Superior temporal gyrus (tissue), 1 donor: ENCODE results near the gene COL5A1.
A peak's percentile ranks its signal among the peaks of the same experiment; 100 is the strongest.
"Not testable (repeated sequence)": the region's sequence is repeated elsewhere in the genome, so short reads cannot be mapped to it uniquely, and the experiment has no call there.

Source experiments
- DNase-seq: peaks from one replicate; pipeline ENCODE4 v3.0.0-alpha.2; 2016; ENCODE audit errors: extremely low spot score

COL5A1 gene

DNA sequence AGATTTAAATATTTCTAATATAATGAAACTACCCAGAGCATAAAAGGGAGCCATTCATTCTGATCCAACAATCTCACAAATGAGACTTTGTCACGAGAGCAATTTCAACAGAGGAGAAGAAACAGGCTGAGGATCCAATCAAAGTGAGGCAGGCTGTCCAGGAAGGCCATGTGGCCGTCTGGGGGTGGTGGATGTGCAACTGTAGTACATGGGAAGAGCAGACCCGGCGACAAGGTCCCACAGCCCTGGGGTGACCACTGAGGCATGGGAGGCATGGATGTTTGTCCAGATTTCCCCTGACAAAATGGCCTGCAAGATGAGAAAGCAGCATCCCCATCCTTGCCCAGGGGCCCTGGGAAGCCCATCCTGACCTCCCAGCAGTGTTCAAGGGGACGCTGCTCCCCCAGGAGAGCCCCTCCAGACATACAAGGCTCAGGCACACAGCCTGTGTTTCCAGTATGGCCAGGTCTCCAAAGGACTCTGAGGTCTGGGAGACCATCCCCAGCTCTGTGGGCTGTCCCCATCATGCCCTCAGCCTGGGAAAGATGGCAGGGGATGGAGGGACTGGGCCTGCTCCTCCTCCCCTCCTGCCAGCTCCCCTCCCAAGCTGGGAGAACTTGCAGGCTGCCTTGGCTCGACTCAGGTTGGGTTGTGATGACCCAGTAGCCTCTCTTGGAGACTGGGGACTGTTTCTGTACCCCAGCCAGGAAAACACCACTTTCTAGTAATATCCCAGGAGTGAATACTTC lies 211.5 kb downstream of the COL5A1 start:
- DNase-seq, result no peak

DNA sequence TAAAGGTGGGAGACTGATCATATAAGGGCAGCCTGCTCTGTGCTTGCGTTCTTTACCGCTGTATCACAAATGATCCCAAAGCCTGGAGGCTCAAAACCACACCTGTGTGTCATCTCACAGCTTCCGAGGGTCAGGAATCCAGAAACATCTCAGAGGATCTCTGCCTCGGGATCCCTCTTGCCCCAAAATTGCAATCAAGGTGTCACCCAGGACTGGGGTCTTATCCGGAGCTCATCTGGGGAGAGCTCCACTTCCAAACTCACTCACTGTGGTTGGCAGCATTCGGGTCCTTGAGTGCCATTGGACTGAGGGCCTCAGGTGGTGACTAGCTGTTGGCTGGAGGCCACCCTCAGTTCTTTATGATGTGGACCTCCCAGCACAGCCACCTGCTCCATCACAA lies 212.3 kb downstream of the COL5A1 start:
- DNase-seq, result no peak

DNA sequence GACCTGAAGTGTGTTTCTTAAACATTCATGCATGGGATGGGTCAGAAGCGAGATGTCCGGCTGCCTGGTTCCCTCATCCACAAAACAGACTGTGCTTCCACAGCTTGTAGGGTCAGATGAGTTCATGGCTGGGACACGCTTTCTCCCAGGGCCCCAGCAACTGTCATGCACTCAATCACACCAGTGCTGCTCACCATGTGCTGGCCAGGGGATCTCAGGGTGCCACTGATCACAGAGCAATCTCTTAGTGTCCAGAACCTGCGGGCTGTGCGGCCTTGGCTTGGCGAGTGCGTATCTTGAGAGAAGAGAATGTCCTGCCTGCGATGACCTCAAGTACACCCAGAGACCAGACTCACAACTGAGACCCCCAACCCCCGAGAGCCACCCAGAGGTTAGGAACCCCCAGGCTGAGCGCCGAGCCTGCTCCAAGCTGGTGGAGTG lies 213.0 kb downstream of the COL5A1 start:
- no peak for DNase-seq

DNA sequence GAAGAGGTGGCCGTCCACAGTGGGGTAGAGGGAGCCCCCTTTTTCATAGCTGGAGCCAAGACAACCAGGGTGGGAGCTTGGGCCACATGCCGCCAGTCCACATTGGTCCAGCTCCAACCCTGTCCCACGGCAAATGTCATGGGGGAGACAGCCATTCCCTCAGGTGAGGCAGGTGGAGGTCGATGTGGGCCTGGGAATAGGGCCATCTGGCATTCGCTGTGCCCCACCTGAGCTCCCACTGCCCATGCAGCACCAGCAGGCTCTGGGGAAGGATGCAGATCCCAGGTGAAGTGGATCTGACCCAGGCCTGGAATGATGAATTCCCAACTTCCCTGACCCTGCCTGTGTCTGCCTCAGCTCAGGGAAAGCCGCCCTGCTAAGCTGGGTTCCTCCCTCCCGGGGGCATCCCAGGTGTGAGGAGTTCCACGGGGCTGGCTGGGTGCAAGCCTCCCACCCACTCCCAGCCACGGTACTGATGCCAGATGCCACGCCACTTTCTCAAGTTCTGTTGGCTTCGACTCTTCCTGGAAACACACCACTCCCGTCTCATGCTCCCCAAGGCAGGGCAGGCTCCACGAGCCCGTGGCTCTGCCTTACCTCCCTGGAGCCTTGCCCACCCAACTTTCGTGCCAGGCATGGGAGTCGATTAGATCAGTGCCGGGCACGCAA lies 213.8 kb downstream of the COL5A1 start:
- no peak for DNase-seq

DNA sequence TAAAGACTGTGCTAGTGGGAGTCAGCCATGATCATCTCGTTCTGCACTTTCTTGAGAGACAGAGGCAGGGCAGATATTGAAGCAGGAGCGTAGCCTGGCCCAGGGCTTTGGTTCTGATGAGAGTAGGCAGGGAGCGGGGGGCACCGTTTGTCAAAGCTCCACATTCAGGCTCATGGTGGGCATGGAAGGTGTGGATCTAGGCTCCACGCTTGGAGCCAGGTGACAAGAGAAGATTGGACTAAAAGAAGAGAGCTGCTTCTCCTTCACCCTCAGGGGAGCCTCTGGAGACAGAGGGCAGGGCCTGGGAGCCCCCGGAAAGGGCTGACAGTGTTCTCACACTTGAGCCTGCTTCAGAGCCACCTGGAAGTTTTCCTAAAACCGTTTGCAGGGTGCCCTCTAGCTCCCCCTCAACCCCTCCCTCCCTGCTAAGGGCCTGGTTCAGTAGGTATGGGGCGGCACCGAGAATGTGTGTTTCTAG lies 214.3 kb downstream of the COL5A1 start:
- no peak for DNase-seq

DNA sequence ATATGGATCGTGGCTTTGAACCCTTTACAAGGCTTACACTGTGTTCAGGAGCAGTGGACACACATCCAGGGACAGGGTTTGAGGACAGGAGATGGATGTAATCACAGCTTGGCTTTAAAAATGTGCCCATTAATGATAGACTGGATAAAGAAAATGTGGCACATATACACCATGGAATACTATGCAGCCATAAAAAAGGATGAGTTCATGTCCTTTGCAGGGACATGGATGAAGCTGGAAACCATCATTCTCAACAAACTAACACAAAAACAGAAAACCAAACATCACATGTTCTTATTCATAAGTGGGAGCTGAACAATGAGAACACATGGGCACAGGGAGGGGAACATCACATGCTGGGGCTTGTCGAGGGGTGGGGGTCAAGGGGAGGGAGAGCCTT lies 215.8 kb downstream of the COL5A1 start:
- not testable (repeated sequence) for DNase-seq

DNA sequence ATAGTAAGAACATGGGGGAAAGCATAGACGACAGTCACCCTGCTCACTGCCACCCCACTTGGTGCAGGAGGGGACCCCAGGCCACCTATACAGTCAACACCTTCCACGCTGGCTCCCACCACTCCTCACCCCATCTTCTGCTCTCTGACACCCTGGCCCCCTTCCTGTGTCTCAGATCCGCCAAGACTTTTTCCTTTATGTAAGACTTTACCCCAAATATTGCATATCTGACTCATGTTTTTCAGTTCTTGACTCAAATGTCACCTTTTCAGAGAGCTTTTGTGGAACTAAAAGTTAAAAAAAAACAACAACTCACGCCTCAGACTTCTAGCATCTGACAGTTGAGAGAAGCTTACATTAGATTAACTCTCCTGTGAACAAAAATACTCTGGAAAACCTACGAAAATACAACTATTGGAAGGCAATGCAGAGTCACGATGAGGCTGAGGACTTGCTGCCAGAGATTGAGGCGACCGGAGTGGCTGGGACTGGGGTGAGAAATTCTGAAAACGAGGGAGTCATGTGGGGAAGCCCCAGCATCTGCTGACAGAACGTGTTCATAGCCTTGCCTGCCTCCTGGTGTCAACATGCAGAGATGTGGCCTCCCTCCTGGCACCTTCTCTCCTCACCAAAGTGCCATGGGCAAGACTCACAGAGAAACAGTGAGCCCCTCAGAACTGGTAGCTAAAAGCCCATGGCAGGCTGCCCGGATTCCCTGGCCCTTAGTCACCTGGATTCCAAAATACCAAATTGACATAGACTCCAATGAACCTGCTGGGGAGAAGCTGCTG lies 216.6 kb downstream of the COL5A1 start:
- DNase-seq, result peak; percentile 13

DNA sequence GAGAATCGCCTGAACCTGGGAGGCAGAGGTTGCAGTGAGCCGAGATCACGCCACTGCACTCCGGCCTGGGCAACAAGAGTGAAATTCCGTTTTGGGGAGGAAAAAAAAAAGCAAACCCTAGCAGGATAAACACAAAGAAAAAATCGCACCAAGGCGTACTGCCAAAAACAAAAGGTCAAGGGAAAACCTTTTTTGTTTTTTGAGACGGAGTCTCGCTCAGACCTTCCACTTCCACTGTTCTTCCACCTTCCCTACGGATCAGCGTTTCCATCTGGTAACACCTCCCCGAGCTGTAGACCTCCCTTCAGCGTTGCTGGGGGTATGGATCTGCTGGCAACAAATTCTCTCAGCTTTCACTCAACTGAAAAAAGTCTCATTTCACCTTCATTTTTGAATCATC lies 218.9 kb downstream of the COL5A1 start:
- DNase-seq, result no peak

DNA sequence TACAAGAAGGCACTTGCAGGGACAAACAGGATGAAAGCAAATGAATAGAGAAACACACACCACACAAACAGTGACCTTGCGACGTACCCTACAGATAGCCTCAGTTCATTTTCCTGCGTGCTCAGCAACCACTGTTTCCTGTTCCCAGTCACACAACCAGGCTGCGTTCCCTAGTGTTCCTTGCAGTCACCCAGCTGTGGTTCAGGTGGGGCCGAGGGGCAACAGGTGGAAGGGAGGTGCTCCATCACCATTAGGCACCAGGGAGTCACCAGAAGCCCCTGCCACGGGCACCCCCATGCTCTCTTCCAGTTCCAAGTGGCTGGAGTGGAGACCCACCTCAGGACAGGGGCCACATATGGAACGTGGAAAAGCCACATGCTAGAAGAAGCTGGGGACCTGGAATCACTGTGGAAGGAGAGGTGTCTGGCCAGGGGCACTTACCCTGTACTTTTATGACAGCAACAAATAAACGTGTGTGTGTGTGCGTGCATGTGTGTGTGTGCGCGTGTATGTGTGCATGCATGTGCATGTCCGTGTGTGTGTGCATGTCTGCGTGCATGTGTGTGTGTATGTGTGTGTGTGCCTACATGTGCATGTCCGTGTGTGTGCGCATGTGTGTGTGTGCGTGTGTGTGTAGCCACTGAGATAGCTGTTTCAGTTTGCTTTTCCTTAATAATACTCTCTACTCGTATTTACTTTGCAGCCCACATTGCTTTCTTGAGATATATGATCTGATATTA lies 220.2 kb downstream of the COL5A1 start:
- no peak for DNase-seq

DNA sequence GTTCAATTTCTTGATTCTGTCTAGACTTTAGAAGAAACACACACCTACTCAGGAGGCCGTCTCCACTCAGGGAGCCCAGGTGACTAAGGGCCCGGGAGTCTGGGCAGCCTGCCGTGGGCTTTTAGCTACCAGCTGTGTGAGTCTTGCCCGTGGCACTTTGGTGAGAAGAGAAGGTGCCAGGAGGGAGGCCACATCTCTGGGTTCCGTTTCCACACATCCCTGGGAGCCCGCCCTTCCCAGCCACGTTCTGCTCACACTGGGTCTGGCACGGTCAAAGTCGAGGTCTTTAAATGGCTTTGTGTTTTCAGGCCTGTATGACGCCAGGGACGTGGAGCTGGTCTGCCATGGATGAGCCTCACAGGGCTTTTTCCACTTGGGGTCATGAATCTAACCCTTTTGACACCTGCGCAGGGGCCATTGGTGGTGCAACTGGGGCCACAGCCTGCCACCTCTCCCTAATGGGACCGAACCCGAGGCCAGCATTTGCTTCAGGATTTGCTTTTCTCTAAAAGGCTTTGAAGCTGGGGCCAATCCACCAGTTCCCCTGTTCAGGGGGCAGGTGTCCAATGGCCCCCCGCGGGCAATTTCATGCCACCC lies 221.8 kb downstream of the COL5A1 start:
- peak; percentile 33 for DNase-seq

DNA sequence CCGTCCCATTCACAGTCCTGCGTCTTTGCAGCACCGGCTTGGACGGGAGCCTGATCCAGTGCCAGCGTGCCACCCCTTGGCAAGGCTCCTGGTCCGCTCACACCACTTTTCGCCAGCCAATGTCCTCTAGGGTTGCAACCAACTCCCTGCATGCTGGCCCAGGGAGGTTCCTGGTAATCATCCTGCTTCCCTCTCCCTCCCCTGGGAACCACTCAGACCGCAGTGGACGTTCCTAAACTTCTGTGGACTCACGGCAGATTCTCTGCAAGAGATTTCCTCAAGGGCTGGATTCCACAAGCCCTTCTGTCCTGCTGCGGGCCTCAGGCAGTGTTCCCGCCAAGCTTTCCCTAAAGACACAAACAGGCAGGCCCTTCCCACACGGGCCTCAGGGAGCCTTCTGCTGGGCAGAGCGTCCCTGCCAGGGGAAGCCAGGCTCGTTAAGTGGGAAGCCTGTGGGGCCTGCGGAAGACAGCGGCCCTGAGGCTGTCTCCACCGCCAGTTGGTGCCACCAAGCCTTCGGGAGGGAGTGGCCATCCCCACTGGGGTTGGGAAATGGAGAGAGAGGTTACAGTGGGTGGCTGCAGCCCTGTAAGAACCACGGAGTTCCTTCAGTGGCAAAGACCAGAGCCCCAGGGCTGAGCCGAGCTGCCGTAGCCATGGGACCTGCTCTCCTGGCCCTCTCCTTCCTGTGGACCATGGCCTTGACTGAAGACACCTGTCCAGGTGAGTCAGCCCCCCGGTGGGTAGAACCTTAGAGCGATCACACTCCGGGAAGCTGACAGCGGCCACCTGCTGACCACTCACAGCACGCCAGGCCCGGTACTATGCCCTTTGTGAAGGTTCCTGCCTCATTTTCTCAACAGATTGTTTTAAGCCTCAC lies 222.6 kb downstream of the COL5A1 start:
- no peak for DNase-seq

DNA sequence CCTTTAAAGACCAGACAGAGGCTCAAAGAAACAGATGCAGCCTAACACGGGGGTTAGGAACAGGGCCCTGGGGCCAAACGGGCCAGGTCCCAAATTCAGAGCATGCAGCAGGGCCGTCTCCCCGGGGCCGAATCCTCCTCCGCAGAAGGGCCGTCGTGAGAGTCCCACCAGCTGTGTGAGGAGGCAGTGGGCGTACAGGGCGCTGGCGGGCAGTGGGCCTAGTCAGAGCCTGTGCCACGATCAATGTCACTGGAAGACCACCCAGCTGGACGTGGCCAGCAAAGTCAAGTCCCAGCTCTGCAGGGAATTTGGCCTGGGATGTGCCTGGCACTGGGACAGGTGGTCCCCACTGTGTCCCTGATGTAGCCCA lies 223.2 kb downstream of the COL5A1 start:
- no peak for DNase-seq

DNA sequence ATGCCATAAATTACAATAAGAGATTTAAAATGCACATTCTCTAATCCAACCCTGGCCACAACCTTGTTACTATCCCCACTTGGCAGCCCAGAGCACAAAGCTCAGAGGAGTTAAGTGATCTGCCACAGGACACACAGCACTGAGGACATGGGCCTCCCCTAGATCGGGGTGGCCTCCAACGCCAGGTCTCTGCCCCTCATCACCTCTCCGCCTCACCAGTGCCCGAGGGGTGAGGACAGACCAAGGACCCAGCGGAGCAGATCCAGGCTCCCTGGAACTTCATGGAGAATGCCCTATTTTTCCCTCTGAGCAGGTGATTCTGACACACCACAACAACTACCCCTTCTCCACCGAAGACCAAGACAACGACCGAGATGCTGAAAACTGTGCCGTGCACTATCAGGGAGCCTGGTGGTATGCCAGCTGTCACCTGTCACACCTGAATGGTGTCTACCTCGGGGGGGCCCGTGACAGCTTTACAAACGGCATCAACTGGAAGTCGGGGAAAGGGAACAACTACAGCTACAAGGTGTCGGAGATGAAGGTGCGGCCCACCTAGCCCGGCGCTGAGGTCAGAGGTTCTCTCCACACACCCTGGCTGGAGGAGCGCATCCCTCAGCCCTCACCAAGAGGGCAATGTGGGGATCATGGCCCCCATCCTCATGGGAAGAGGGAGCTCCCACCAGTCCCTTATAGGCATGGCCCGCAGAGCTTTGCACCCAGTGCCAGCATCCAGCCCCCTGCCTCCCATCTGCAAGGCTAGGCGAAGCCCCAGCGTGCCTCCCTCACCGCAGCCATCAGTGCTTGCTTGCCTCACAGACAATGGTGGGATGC lies 226.5 kb downstream of the COL5A1 start:
- no peak for DNase-seq

DNA sequence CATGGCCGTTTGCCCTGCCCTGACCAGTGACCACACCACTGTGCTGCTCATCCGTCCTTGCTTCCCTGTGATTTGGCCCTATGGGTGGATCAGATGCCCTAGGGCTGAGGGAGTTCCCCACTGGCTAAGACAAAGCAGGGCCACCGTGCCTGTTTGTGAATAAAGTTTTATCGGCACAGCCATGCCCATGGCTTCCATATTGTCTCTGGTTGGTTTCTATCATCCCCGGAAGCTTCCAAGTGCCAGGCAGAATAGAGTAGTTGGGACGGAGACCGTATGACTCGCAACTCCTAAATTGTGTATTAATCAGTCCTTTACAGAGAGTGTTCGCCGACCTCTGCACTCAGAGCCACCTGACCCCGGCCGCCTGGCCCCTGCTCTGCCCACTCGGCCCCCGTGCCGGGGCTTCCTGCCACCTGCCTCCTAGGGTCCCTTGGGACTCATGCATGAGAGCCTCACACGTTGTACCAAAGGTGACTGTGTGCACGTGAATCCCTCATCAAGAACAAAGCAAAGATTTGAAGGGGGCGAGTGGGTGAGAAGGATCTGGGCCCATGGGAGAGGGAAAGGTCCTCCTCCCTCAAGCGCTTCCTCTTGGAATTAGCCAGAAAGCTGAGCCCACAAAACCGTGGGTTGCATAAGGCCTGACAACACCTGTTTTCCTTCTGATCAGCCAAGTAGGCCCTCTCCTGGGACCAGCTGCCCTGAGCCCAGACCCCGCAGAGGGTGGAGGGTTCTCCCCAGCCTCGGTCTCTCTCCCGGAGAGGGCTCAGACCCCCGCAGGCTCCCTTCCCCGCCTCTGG lies 227.3 kb downstream of the COL5A1 start:
- no peak for DNase-seq

DNA sequence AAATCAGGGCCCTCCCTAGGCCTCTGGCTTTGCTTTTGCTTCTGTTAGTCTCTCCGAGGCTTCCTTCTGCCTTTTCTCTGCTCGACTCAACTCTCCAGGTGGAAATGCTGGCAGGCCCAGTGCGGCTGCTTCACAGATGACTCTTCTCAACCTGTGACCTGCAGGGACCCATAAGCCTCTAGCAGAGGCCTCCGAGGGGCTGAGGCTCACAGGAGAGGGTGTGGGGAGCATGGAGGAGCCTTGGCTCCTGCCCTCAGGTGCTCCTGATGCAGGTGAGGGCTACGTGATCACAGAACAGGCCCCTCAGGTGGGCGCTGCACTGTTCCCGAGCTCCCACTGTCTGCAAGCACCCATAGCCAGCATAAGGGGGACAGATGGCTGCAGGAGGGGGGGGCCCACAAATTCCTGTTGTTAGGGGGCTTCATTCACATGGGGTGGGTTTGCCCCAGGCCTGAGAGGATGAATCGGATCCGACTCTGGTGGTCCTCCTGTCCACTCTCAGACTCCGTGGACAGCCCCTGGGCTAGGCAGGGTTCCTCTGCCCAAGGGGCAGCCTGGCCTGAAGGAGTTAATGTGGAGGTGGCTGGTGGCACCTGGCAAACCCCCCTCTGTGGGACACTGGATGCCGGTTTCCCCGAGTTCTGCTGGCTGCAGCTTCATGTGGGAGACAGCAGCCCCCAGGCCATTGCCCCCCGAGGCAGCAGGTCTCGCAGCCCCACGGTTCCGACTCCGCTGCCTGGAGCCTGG lies 228.1 kb downstream of the COL5A1 start:
- DNase-seq, result no peak

DNA sequence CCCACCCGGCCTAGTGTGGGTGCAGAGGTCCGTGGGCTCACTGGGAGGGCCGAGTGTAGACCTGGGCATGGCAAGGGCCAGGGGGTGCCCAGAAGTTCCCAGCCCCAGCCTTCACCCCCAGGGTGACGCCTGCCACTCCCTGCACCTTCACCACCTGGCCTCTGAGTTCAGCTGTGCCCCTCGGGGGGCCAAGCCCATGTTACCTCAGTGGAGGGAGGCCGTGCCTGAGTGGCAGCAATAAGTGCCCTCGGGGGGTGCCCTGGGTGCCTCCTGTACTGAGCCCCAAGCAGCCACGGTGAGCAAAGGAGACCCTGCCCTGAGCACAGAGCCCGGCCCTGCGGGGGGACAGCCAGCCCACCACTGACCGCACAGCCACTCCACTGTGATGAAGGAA lies 228.7 kb downstream of the COL5A1 start:
- no peak for DNase-seq

DNA sequence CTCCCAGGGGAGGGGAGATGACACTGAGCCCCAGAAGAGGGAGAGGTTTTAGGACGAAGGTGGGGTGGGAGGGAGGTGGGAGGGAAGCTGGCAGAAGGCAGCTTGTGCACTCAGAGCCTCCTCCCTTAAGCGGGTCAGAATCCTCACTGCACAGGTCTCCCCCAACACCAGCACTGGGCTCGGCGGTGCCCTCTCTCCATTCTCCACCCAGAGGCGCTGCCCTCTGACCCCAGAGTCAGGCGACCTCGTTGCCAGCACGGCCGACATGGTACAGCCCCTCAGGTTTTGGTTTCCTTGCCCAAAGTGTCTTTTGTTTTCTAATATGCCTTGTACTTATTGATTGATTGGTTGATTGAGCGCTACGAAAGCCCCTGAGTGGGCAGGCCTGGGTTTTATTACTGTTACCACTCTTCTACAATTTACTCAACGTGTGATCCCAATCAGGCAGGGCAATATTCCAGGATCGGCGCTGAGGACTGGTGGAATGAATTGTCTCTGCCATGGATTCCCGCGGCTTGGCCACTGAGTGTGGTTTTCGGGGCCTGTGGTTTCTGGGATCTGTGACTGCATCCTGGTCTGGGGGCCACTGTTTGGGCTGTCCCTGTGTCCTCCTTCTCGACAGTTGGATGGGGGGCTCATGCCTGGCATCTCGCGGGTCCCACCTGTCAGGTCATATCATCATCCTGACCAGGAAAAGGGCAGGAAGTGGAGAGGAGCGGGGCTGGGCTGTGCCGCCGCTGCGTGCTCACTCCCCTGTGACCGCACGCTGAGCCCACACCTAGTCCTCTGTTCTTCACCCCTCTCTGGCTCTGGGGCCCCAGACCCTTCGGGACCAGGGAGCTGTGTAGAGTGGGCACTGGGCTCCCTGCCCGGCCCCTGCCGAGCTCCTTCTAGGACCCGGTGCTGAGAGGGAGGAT lies 229.4 kb downstream of the COL5A1 start:
- no peak for DNase-seq
